Thoracic aorta (tissue), 2 donors: ENCODE results near the gene GRK2. TPM values are rescaled to one million over a fixed set of nuclear protein-coding genes. Genes with fewer than 3 reads are reported as not detected.

Experiments used
- ATAC-seq: fragments of 150-250 bp; one replicate; pipeline ENCODE4 v1.8.0; 2017; ENCODE audit warnings: low read depth; ENCODE audit not compliant: insufficient number of reproducible peaks, low FRiP score
- DNase-seq: peaks from one replicate; pipeline ENCODE4 v3.0.0-alpha.2; 2020; ENCODE audit warnings: low spot score
- H3K27ac ChIP-seq, 2 donors: fragments of 200-600 bp; sonication (generic); 1 replicate in 1 of 2; 2 replicates in 1 of 2; pipeline ENCODE4 v1.5.1; 2016; ENCODE audit warnings: mild to moderate bottlenecking in 2 of 2, moderate library complexity in 2 of 2
- H3K27me3 ChIP-seq: fragments of 200-600 bp; sonication (generic); replicated peaks from 2 replicates; pipeline ENCODE4 v1.6.0; 2016; ENCODE audit warnings: mild to moderate bottlenecking; ENCODE audit not compliant: insufficient read depth
- H3K36me3 ChIP-seq: fragments of 200-600 bp; sonication (generic); one replicate; pipeline ENCODE4 v1.5.1; 2016
- H3K4me1 ChIP-seq, 2 donors: fragments of 200-600 bp; sonication (generic); 1 replicate in 1 of 2; 2 replicates in 1 of 2; pipeline versions ENCODE4 v1.5.1 to v1.6.0; 2016; ENCODE audit warnings: low read depth in 2 of 2, mild to moderate bottlenecking in 1 of 2; ENCODE audit not compliant: control insufficient read depth in 1 of 2
- H3K4me3 ChIP-seq: fragments of 200-600 bp; sonication (generic); 2 replicates; pipeline ENCODE4 v1.5.1; 2016; ENCODE audit warnings: mild to moderate bottlenecking
- H3K9me3 ChIP-seq: fragments of 200-600 bp; sonication (generic); 2 replicates; pipeline ENCODE4 v1.5.1; 2016
- total RNA-seq, 2 donors: library from RNA; depleted of rRNA; stranded (reverse); fragments of >200 nt; gene quantifications; one replicate each; pipeline versions ENCODE4 v1.1.0 to v1.2.3, GENCODE V29; 2016
- TF ChIP-seq, protein P1 (sequence below): fragments of 200-600 bp; sonication (generic); IDR thresholded peaks from one replicate; pipeline ENCODE4 v1.5.1; 2019; ENCODE audit warnings: antibody characterized with exemption

GRK2 gene
- total RNA-seq, 2 donors from 2014 or later = 72.8 to 85.2 TPM

DNA sequence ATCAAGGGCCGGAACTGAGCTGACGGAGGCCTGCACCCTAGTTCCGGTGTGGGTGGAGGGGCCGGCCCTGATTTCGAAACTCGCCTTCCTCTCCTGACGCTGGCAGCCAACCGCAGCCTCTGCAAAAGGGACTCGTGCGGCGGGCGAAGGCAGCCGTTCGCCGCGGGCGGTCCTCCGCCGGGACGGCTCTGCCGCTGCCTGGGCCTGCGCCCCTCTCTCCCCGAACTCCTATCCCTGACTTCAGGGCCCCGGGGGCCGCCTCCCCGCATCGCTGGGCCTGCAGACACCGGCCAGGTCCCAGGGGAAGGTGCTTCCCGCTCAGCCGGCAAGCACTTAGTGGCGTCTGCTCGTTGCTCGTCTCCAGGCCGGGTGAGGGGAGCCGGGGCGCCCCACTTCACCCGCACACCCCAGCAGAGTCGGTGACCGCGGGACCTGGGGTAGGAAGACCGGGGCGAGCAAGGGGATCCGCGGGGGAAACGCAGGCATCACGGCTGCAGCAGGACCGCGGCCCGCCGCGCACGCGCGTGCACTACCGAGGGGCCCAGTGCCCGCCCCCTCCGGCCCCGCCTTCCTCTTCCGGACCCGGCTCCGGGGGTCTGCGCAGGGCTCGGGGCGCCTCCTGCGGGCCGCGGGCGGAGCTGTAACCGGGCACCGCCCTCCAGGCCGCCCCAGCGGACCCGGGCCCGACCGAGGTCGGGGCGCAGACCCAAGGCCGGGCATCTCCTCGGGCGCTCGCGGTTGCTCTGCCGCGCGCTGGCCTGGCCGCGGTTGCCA is 22.4 kb downstream of the GRK2 start:
- TF ChIP-seq, protein P1, sequence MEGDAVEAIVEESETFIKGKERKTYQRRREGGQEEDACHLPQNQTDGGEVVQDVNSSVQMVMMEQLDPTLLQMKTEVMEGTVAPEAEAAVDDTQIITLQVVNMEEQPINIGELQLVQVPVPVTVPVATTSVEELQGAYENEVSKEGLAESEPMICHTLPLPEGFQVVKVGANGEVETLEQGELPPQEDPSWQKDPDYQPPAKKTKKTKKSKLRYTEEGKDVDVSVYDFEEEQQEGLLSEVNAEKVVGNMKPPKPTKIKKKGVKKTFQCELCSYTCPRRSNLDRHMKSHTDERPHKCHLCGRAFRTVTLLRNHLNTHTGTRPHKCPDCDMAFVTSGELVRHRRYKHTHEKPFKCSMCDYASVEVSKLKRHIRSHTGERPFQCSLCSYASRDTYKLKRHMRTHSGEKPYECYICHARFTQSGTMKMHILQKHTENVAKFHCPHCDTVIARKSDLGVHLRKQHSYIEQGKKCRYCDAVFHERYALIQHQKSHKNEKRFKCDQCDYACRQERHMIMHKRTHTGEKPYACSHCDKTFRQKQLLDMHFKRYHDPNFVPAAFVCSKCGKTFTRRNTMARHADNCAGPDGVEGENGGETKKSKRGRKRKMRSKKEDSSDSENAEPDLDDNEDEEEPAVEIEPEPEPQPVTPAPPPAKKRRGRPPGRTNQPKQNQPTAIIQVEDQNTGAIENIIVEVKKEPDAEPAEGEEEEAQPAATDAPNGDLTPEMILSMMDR = no peak
- no peaks in the 10 kb centered on the region for H3K27me3 ChIP-seq
- DNase-seq (peak; percentile 71), ATAC-seq (peak; percentile 70)
- no peaks in the 10 kb centered on the region for H3K9me3 ChIP-seq
- peaks cover 15 to 49% of the 10 kb centered on the region in 2 donors for H3K4me1 ChIP-seq
- peak overlapping the region; percentile 97 for H3K4me3 ChIP-seq
- H3K36me3 ChIP-seq = peaks cover 29% of the 10 kb centered on the region
- H3K27ac ChIP-seq = peak overlapping the region; percentile 92 to 93

- ATAC-seq (no peak), DNase-seq (no peak)
- no peaks in the 10 kb centered on the region for H3K9me3 ChIP-seq
- no peaks in the 10 kb centered on the region for H3K27me3 ChIP-seq
- peaks cover 15 to 49% of the 10 kb centered on the region in 2 donors for H3K4me1 ChIP-seq
- TF ChIP-seq, protein P1 = no peak
- H3K27ac ChIP-seq = peak within 1 kb of the TSS; percentile 92 to 93
- H3K4me3 ChIP-seq = peak within 1 kb of the TSS; percentile 97
- peaks cover 23% of the 10 kb centered on the region for H3K36me3 ChIP-seq
Measured at GRCh38 chr11:67289226-67289650, 23.0 kb downstream of the GRK2 start, which contains the start of gene ANKRD13D. Gene ANKRD13D (plus strand): TSS chr11:67289303. CDS start chr11:67289461, 158 bp downstream.

- Histone ChIP-seq H3K36me3 (peaks cover 17% of the 10 kb centered on the region), H3K27me3 (no peaks in the 10 kb centered on the region), H3K4me1 (peaks cover 15 to 49% of the 10 kb centered on the region in 2 donors), H3K4me3 (peak overlapping the region; percentile 97), H3K27ac (peak overlapping the region; percentile 17 to 45), H3K9me3 (no peaks in the 10 kb centered on the region)
- ATAC-seq = peak; percentile 11
- DNase-seq = no peak
- TF ChIP-seq, protein P1 = no peak
Measured at GRCh38 chr11:67289651-67290479, 23.6 kb downstream of the GRK2 start.

GRCh38 chr11:67290801-67291200 is 24.5 kb downstream of the GRK2 start:
- Histone ChIP-seq H3K9me3 (no peaks in the 10 kb centered on the region), H3K27me3 (no peaks in the 10 kb centered on the region), H3K36me3 (peaks cover 11% of the 10 kb centered on the region), H3K4me1 (peaks cover 15 to 49% of the 10 kb centered on the region in 2 donors), H3K4me3 (no peak overlapping the region), H3K27ac (peak overlapping the region; percentile 17 to 41)
- TF ChIP-seq, protein P1 = no peak
- ATAC-seq (no peak), DNase-seq (no peak)
